K562 (cell line): ENCODE measurements around the gene GLUL. TPM values are rescaled to one million over a fixed set of nuclear protein-coding genes. Genes with fewer than 3 reads are reported as not detected.
"Not testable (repeated sequence)": the region's sequence is repeated elsewhere in the genome, so short reads cannot be mapped to it uniquely, and the experiment has no call there.

Experiments used
- ATAC-seq: fragments of 200-7000 bp; cut with Tn5 transposase; 3 replicates; pipeline ENCODE4 v1.9.1; 2020; ENCODE audit warnings: moderate library complexity
- BruUV-seq: library from RNA; stranded (reverse); fragments of 400-500 nt; replicated peaks from 2 replicates; lab custom pipeline; 2021; lab: Mats Ljungman, UMichigan
- CTCF ChIA-PET: fragments of 300-600 bp; formaldehyde crosslinking; extraction: SDS; loops from one replicate; lab custom pipeline; 2021; ENCODE audit warnings: low intra/inter-chr PET ratio; lab: Yijun Ruan, JAX
- POLR2A ChIA-PET: fragments of 300-600, 350-650 bp; sonication (Branson Sonifier 250); formaldehyde crosslinking; extraction: SDS; loops from one replicate; lab custom pipeline; 2021; ENCODE audit warnings: antibody characterized with exemption, inconsistent platforms; lab: Yijun Ruan, JAX
- DNase-seq, 4 experiments: peaks; one replicate each; pipeline versions ENCODE4 v3.0.0 to v3.0.0-alpha.2; 2011 to 2018; ENCODE audit warnings: low spot score in 3 of 4, mixed read lengths in 3 of 4; ENCODE audit errors: extremely low read depth in 1 of 4
- FAIRE-seq: peaks from 2 replicates; lab custom pipeline; 2011; peaks lifted over from hg19 to GRCh38; lab: Jason Lieb, UNC
- H2AFZ ChIP-seq: 2 replicates; pipeline ENCODE4 v1.6.0; 2011; ENCODE audit warnings: low read depth, low read length, control low read depth, inconsistent platforms
- H3K27ac ChIP-seq: fragments of 200-600 bp; 3 replicates; pipeline ENCODE4 v1.8.0; 2011; ENCODE audit warnings: low read depth, mild to moderate bottlenecking, control low read depth, inconsistent platforms, low read length, moderate library complexity, mixed read lengths; ENCODE audit errors: extremely low read depth
- H3K27me3 ChIP-seq, 2 experiments: fragments of 300-600 bp in 1 of 2; 2 replicates in 1 of 2; 3 replicates in 1 of 2; pipeline versions ENCODE4 v1.6.0 to v1.8.0; 2011; ENCODE audit warnings: inconsistent platforms in 2 of 2, low read length in 2 of 2, mild to moderate bottlenecking in 1 of 2, mixed read lengths in 1 of 2, moderate library complexity in 1 of 2; ENCODE audit not compliant: control insufficient read depth in 2 of 2, insufficient read depth in 2 of 2
- H3K36me3 ChIP-seq: fragments of 300-600 bp; 3 replicates; pipeline ENCODE4 v1.8.0; 2011; ENCODE audit warnings: mild to moderate bottlenecking, low read length, inconsistent platforms; ENCODE audit not compliant: control insufficient read depth, insufficient read depth
- H3K4me1 ChIP-seq, 2 experiments: fragments of 200-600 bp in 1 of 2; replicated peaks in 1 of 2; 2 replicates in 1 of 2; 3 replicates in 1 of 2; pipeline versions ENCODE4 v1.5.1 to v1.8.0; 2011; ENCODE audit warnings: inconsistent platforms in 2 of 2, low read length in 2 of 2, mild to moderate bottlenecking in 1 of 2, mixed read lengths in 1 of 2, moderate library complexity in 1 of 2; ENCODE audit not compliant: control insufficient read depth in 2 of 2, insufficient read depth in 2 of 2
- H3K4me2 ChIP-seq: 2 replicates; pipeline ENCODE4 v1.6.1; 2011; ENCODE audit warnings: low read length, control low read depth, inconsistent platforms, mixed read lengths; ENCODE audit not compliant: insufficient read depth
- H3K4me3 ChIP-seq: fragments of 200-600 bp; sonication (generic), shearing (Covaris generic); 2 replicates; pipeline ENCODE4 v1.5.1; 2016; ENCODE audit warnings: control low read depth, inconsistent platforms
- H3K79me2 ChIP-seq: fragments of 200-600 bp; 3 replicates; pipeline ENCODE4 v1.8.0; 2011; ENCODE audit warnings: low read length, inconsistent platforms; ENCODE audit not compliant: control insufficient read depth, insufficient read depth
- H3K9ac ChIP-seq, 2 experiments: 2 replicates each; pipeline versions ENCODE4 v1.6.0 to v1.6.1; 2011; ENCODE audit warnings: low read depth in 2 of 2, low read length in 2 of 2, control low read depth in 1 of 2, inconsistent platforms in 1 of 2, mild to moderate bottlenecking in 1 of 2, mixed read lengths in 1 of 2; ENCODE audit not compliant: insufficient read depth in 1 of 2
- H3K9me1 ChIP-seq: one replicate; pipeline ENCODE4 v1.6.0; 2011; ENCODE audit warnings: inconsistent platforms, mild to moderate bottlenecking, low read length, moderate library complexity; ENCODE audit not compliant: control insufficient read depth, insufficient read depth
- H3K9me3 ChIP-seq: replicated peaks from 2 replicates; pipeline ENCODE4 v1.5.1; 2011; ENCODE audit warnings: low read depth, low read length, inconsistent platforms; ENCODE audit not compliant: control insufficient read depth, insufficient read depth
- H4K20me1 ChIP-seq: replicated peaks from 2 replicates; pipeline ENCODE4 v1.6.1; 2011; ENCODE audit warnings: low read length, inconsistent platforms, mixed read lengths; ENCODE audit not compliant: control insufficient read depth, insufficient read depth
- ATF7 ChIP-seq: fragments of 450-650 bp; IDR thresholded peaks from 2 replicates; pipeline ENCODE4 v1.7.1; 2014; ENCODE audit warnings: mild to moderate bottlenecking, moderate library complexity
- WGBS: fragments of 100-300 bp; shearing (Covaris generic); methylation state at CpG from one replicate; pipeline ENCODE4 v1.1.6; 2016; ENCODE audit warnings: low coverage, mixed read lengths; ENCODE audit not compliant: insufficient coverage; ENCODE audit errors: missing lambda C conversion rate; 5-methylcytosine and 5-hydroxymethylcytosine counted together
- in situ Hi-C: fragments of 300-500 bp; cut with MboI; formaldehyde crosslinking; loops from 4 replicates; pipeline ENCODE4 v1.15.0; 2018; ENCODE audit warnings: inconsistent platforms, mixed read lengths
- intact Hi-C: fragments of 100-400 bp; cut with micrococcal nuclease; formaldehyde crosslinking; loops from 2 replicates; pipeline ENCODE4 v1.14.2; 2022
- polyA plus RNA-seq, 8 experiments: library from polyadenylated mRNA; depleted of rRNA in 4 of 8; stranded (reverse) in 5 of 8; unstranded in 3 of 8; fragments of >200 nt; fragmentation: Nextera tagmentation in 2 of 8; fragmentation: Illumina TruSeq in 1 of 8; extraction: Ambion mirVana in 2 of 8; extraction: Trizol in 1 of 8; gene quantifications; 2 replicates each; pipeline versions ENCODE4 v1.2.1 to v1.2.3, GENCODE V29; 2011 to 2014; ENCODE audit warnings: inconsistent platforms in 1 of 8, missing spikeins in 1 of 8
- total RNA-seq, 7 experiments: library from RNA; depleted of rRNA in 6 of 7; stranded (reverse); fragments of >200 nt in 6 of 7; fragmentation: Illumina TruSeq in 2 of 7; extraction: Trizol in 2 of 7; gene quantifications; 2 replicates each; pipeline versions ENCODE4 v1.2.1 to v1.2.3, GENCODE V29; 2011 to 2021; ENCODE audit warnings: low replicate concordance in 1 of 7
- TF ChIP-seq, protein P1 (sequence below): sonication (generic); formaldehyde crosslinking; IDR thresholded peaks from 2 replicates; pipeline ENCODE4 v1.8.0; 2022; ENCODE audit warnings: mild to moderate bottlenecking, missing genetic modification reagents

GLUL gene
- total and polyA plus RNA-seq, 9 of the 15 experiments (the other 6 are each of a cell fraction or from before 2014, with no cell fraction given) = 1,088 to 4,222 (median 1,338) TPM

DNA sequence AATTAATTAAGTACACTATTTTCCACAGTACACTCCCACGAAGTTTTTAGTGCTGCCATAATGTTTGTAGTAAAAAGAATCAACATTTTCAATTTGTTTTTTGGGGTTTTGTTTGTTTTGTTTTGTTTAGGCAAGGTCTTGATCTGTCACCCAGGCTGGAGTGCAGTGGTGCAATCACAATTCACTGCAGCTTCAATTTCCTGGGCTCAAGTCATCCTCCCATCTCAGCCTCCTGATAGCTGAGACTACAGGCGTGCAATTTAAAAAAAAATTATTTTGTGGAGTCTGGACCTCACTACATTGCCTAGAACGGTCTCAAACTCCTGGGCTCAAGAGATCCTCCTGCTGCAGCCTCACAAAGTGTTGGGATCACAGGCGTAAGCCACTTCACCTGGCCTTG is 11.4 kb downstream of the GLUL start (continued):
- TF ChIP-seq, protein P1, sequence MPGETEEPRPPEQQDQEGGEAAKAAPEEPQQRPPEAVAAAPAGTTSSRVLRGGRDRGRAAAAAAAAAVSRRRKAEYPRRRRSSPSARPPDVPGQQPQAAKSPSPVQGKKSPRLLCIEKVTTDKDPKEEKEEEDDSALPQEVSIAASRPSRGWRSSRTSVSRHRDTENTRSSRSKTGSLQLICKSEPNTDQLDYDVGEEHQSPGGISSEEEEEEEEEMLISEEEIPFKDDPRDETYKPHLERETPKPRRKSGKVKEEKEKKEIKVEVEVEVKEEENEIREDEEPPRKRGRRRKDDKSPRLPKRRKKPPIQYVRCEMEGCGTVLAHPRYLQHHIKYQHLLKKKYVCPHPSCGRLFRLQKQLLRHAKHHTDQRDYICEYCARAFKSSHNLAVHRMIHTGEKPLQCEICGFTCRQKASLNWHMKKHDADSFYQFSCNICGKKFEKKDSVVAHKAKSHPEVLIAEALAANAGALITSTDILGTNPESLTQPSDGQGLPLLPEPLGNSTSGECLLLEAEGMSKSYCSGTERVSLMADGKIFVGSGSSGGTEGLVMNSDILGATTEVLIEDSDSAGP = no peak
- no peak for TF ChIP-seq ATF7
- TF ChIP-seq, all 486 proteins: peak for 0

DNA sequence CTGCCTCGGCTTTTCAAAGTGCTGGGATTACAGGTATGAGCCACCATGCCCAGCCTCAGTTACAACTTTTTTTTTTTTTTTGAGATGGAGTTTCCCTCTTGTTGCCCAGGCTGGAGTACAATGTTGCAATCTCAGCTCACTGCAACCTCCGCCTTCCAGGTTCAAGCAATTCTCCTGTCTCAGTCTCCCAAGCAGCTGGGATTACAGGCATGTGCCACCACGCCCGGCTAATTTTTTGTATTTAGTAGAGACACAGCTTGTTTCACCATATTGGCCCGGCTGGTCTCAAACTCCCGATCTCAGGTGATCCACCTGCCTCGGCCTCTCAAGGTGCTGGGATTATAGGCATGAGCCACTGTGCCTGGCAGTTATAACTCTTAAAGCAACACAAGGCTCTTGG is 11.8 kb downstream of the GLUL start:
- ATAC-seq, BruUV-seq, DNase-seq, H3K79me2 ChIP-seq, FAIRE-seq, H3K27me3 ChIP-seq, H2AFZ ChIP-seq, in situ Hi-C loops, H3K9ac ChIP-seq, H3K9me3 ChIP-seq, H3K4me1 ChIP-seq, H3K4me3 ChIP-seq, H4K20me1 ChIP-seq, H3K27ac ChIP-seq, H3K9me1 ChIP-seq, H3K4me2 ChIP-seq, intact Hi-C loops, CTCF ChIA-PET: not testable (repeated sequence)
- 88% methylated on average over 7 of the region's 7 CpGs for WGBS
- H3K36me3 ChIP-seq = peaks cover 37% of the 10 kb centered on the region
- POLR2A ChIA-PET = interaction anchor here (0.6 to 5.3 kb wide), 10 partner anchors 8 to 222 kb away, joined by 3 to 60 read pairs (median 4); partner anchors contain the start of gene GLUL
